PC-3 (cell line): ENCODE data around the gene AKAP7. TPM values are rescaled to one million over a fixed set of nuclear protein-coding genes. Genes with fewer than 3 reads are reported as not detected.

ENCODE experiments used
- ATAC-seq: fragments of 200-7000 bp; cut with Tn5 transposase; 2 replicates; pipeline ENCODE4 v1.9.1; 2020; ENCODE audit warnings: mild to moderate bottlenecking, moderate library complexity
- BruUV-seq: library from RNA; stranded (reverse); fragments of 400-500 nt; replicated peaks from 2 replicates; lab custom pipeline; 2021; lab: Mats Ljungman, UMichigan
- CTCF ChIA-PET: fragments of 300-600 bp; sonication (Branson Sonifier 250); formaldehyde crosslinking; loops from one replicate; lab custom pipeline; 2022; ENCODE audit warnings: antibody characterized with exemption; lab: Charles Lee
- POLR2A ChIA-PET: fragments of 300-600 bp; sonication (Branson Sonifier 250); formaldehyde crosslinking; loops from one replicate; lab custom pipeline; 2022; ENCODE audit warnings: antibody characterized with exemption; ENCODE audit not compliant: unreplicated experiment; lab: Charles Lee
- DNase-seq: peaks from one replicate; pipeline ENCODE4 v3.0.0-alpha.2; 2015
- H2AFZ ChIP-seq: fragments of 300-600 bp; sonication (generic); 2 replicates; pipeline ENCODE4 v1.6.0; 2016; ENCODE audit warnings: antibody characterized with exemption, low read length
- H3F3A ChIP-seq: fragments of 300-600 bp; sonication (generic); one replicate; pipeline ENCODE4 v1.6.0; 2017; ENCODE audit warnings: antibody characterized with exemption, low read length, control low read depth, mild to moderate bottlenecking; ENCODE audit not compliant: unreplicated experiment
- H3K27ac ChIP-seq: fragments of 300-600 bp; sonication (generic); 2 replicates; pipeline ENCODE4 v1.5.1; 2016; ENCODE audit warnings: mild to moderate bottlenecking, low read length
- H3K27me3 ChIP-seq: fragments of 300-600 bp; sonication (generic); 2 replicates; pipeline ENCODE4 v1.6.1; 2016; ENCODE audit warnings: low read length, mixed read lengths
- H3K36me3 ChIP-seq: fragments of 300-600 bp; sonication (generic); 2 replicates; pipeline ENCODE4 v1.6.1; 2016; ENCODE audit warnings: low read depth, mixed run types, low read length, mixed read lengths
- H3K4me1 ChIP-seq: fragments of 300-600 bp; sonication (generic); 2 replicates; pipeline ENCODE4 v1.5.1; 2016; ENCODE audit warnings: low read length; ENCODE audit not compliant: insufficient read depth
- H3K4me2 ChIP-seq: fragments of 300-600 bp; sonication (generic); 2 replicates; pipeline ENCODE4 v1.6.0; 2016; ENCODE audit warnings: low read length
- H3K4me3 ChIP-seq: fragments of 300-600 bp; sonication (generic); 2 replicates; pipeline ENCODE4 v1.5.1; 2016; ENCODE audit warnings: mild to moderate bottlenecking, low read length, mixed read lengths
- H3K79me2 ChIP-seq: fragments of 300-600 bp; sonication (generic); 2 replicates; pipeline ENCODE4 v1.6.1; 2017; ENCODE audit warnings: low read length, mixed read lengths
- H3K9ac ChIP-seq: fragments of 300-600 bp; sonication (generic); 2 replicates; pipeline ENCODE4 v1.6.0; 2016; ENCODE audit warnings: mild to moderate bottlenecking, low read length
- H3K9me2 ChIP-seq: fragments of 300-600 bp; sonication (generic); replicated peaks from 2 replicates; pipeline ENCODE4 v1.6.1; 2016; ENCODE audit warnings: mixed run types, low read length, mixed read lengths
- H3K9me3 ChIP-seq: fragments of 300-600 bp; sonication (generic); 2 replicates; pipeline ENCODE4 v1.6.1; 2016; ENCODE audit warnings: low read length, mixed read lengths
- H4K20me1 ChIP-seq: fragments of 300-600 bp; sonication (generic); 2 replicates; pipeline ENCODE4 v1.6.1; 2016; ENCODE audit warnings: low read length, mixed read lengths
- EZH2 ChIP-seq: fragments of 300-600 bp; sonication (generic); IDR thresholded peaks from one replicate; pipeline ENCODE4 v1.6.1; 2017; ENCODE audit warnings: antibody characterized with exemption, mild to moderate bottlenecking, low read length; ENCODE audit not compliant: unreplicated experiment
- EZH2phosphoT487 ChIP-seq: fragments of 300-600 bp; sonication (generic); IDR thresholded peaks from 2 replicates; pipeline ENCODE4 v1.6.1; 2018; ENCODE audit warnings: mild to moderate bottlenecking, antibody characterized with exemption, low read length, borderline replicate concordance
- intact Hi-C: fragments of 100-400 bp; cut with micrococcal nuclease; formaldehyde crosslinking; loops from 2 replicates; pipeline ENCODE4 v1.9.0; 2023
- total RNA-seq: library from RNA; depleted of rRNA; stranded (reverse); fragments of >200 nt; gene quantifications from 2 replicates; pipeline ENCODE4 v1.2.3, GENCODE V29; 2014
- TF ChIP-seq, protein P1 (sequence below): fragments of 300-600 bp; sonication (generic); conservative IDR thresholded peaks from 2 replicates; pipeline ENCODE4 v1.5.1; 2017; ENCODE audit warnings: antibody characterized with exemption, low read depth, mild to moderate bottlenecking, low read length

The AKAP7 gene
- total RNA-seq, 1 experiment from 2014 or later: 3.6 TPM

DNA sequence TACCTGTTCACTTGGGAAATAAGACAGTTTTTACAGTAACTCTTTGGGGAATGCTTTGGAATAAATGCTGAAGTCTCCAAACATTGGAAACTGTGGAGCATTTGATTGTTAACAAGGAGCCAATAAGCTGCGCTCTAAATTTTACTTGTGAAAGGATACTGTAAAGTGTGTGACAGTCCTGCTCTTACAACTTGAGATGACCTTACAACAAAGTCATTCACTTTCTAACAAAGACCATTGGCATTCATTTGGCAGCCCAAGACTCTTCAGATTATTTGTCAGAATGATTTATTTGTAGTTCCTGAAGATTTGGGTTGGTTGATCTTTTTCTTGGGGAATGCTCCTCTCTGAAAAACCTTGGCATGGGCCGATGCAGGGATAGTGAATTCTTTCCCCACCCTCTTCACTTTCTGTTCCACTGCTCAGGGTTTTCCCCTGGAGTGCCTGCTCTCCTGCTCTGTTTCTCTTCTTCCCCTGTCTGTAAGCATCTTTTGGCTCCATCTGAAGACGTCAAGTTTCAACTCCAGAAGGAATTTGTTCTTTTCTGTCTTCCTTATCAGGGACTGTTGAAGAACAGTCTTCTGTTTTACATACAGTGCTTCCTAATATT is 116.4 kb downstream of the AKAP7 start:
- Histone ChIP-seq H3K4me2 (no peak overlapping the region), H2AFZ (no peak overlapping the region), H3F3A (no peaks in the 10 kb centered on the region), H3K9ac (no peak overlapping the region), H3K4me3 (no peak overlapping the region), H3K27ac (no peak overlapping the region), H3K4me1 (peaks cover 12% of the 10 kb centered on the region), H3K79me2 (no peaks in the 10 kb centered on the region), H3K9me3 (no peaks in the 10 kb centered on the region), H4K20me1 (no peaks in the 10 kb centered on the region), H3K36me3 (no peaks in the 10 kb centered on the region), H3K9me2 (no peaks in the 10 kb centered on the region), H3K27me3 (no peaks in the 10 kb centered on the region)
- TF ChIP-seq EZH2phosphoT487 (no peak), EZH2 (no peak)
- TF ChIP-seq, protein P1, sequence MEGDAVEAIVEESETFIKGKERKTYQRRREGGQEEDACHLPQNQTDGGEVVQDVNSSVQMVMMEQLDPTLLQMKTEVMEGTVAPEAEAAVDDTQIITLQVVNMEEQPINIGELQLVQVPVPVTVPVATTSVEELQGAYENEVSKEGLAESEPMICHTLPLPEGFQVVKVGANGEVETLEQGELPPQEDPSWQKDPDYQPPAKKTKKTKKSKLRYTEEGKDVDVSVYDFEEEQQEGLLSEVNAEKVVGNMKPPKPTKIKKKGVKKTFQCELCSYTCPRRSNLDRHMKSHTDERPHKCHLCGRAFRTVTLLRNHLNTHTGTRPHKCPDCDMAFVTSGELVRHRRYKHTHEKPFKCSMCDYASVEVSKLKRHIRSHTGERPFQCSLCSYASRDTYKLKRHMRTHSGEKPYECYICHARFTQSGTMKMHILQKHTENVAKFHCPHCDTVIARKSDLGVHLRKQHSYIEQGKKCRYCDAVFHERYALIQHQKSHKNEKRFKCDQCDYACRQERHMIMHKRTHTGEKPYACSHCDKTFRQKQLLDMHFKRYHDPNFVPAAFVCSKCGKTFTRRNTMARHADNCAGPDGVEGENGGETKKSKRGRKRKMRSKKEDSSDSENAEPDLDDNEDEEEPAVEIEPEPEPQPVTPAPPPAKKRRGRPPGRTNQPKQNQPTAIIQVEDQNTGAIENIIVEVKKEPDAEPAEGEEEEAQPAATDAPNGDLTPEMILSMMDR: no peak
- DNase-seq (no peak), ATAC-seq (no peak)
- intact Hi-C loops: no loop called here
- CTCF ChIA-PET: no interaction called here
- POLR2A ChIA-PET: no interaction called here
- BruUV-seq: no TSS peak

DNA sequence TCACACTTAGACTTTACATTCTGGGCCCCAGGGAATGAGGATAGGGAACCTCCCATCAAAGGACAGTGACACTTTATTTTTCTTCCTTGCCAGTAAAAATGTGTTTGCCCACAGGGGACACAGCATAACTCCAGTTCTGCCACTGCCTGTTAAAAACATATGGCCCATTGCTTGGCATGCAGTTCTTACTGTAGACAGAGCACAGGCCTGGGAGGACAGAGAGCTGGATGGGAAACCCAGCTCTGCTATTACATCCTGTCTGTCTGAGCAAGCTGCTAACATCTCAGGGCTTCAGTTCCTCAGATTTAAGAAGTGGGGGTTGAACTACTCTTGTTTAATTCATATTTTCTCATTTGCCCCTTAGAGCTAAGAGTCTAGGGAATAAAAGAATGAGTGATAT is 120.2 kb downstream of the AKAP7 start:
- ATAC-seq (no peak), DNase-seq (no peak)
- intact Hi-C loops: loop anchor here (5.0 kb wide), 1 partner anchor 48 kb away; no protein-coding TSS in a partner anchor
- Histone ChIP-seq H3F3A (no peaks in the 10 kb centered on the region), H2AFZ (no peak overlapping the region), H3K27me3 (no peaks in the 10 kb centered on the region), H3K9me2 (no peaks in the 10 kb centered on the region), H3K4me3 (no peak overlapping the region), H4K20me1 (no peaks in the 10 kb centered on the region), H3K36me3 (no peaks in the 10 kb centered on the region), H3K27ac (peak overlapping the region; percentile 59), H3K4me2 (0 out of 2 replicates have a peak overlapping the region, but pooled peaks have one; percentile 50), H3K4me1 (peaks cover 37% of the 10 kb centered on the region), H3K79me2 (no peaks in the 10 kb centered on the region), H3K9ac (no peak overlapping the region; the same call in 1 of the 2 replicates), H3K9me3 (no peaks in the 10 kb centered on the region)
- TF ChIP-seq EZH2phosphoT487: no peak
- TF ChIP-seq, protein P1: no peak
- no peak for TF ChIP-seq EZH2
- ChIA-PET POLR2A (no interaction called here), CTCF (no interaction called here)
- BruUV-seq: no TSS peak

DNA sequence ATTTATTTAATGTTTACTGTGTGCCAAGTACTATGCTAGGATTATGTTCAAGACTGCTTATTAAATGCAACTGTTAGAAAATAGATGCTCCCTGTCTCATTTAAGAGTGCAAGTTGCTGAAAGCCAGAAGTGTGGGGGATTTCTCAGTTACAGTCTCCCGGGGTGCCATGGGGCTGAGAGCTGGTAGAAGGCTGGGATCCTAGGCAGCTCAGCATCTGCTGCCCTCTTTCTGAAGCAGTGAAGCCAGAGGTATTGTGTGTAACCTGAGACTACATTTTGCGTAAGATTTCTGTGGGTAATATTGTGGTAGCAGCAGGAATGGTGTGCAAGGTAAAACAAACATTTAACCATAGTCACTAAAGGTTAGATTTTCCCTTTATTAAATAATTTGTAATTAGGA is 120.6 kb downstream of the AKAP7 start:
- no peaks in the 10 kb centered on the region for H3K36me3 ChIP-seq
- H3F3A ChIP-seq: no peaks in the 10 kb centered on the region
- peak; percentile 50 for DNase-seq
- no peaks in the 10 kb centered on the region for H4K20me1 ChIP-seq
- BruUV-seq: no TSS peak
- H3K4me1 ChIP-seq: peaks cover 37% of the 10 kb centered on the region
- no peaks in the 10 kb centered on the region for H3K79me2 ChIP-seq
- H3K27me3 ChIP-seq: no peaks in the 10 kb centered on the region
- H3K9me2 ChIP-seq: no peaks in the 10 kb centered on the region
- H3K4me2 ChIP-seq: peak overlapping the region; percentile 50
- H3K9me3 ChIP-seq: no peaks in the 10 kb centered on the region
- intact Hi-C loops: loop anchor here (5.0 kb wide), 1 partner anchor 49 kb away; no protein-coding TSS in a partner anchor
- ChIA-PET CTCF (no interaction called here), POLR2A (no interaction called here)
- peak overlapping the region; percentile 59 for H3K27ac ChIP-seq
- TF ChIP-seq EZH2phosphoT487 (no peak), EZH2 (no peak)
- TF ChIP-seq, protein P1: no peak
- no peak overlapping the region; the same call in 1 of the 2 replicates for H3K9ac ChIP-seq
- no peak overlapping the region for H3K4me3 ChIP-seq
- ATAC-seq: no peak
- no peak overlapping the region for H2AFZ ChIP-seq
